IPS-18c (cell line): ENCODE measurements around the gene FAM47B.

Experiments used
- H3K4me3 ChIP-seq: 2 replicates; pipeline ENCODE4 v1.7.0; 2013; ENCODE audit warnings: low read depth, mild to moderate bottlenecking, low read length, moderate library complexity; ENCODE audit not compliant: insufficient read depth
- H3K9me3 ChIP-seq: one replicate; pipeline ENCODE4 v1.6.1; 2013; ENCODE audit warnings: mild to moderate bottlenecking, low read length, moderate library complexity; ENCODE audit not compliant: control insufficient read depth, insufficient read depth

The FAM47B gene

DNA sequence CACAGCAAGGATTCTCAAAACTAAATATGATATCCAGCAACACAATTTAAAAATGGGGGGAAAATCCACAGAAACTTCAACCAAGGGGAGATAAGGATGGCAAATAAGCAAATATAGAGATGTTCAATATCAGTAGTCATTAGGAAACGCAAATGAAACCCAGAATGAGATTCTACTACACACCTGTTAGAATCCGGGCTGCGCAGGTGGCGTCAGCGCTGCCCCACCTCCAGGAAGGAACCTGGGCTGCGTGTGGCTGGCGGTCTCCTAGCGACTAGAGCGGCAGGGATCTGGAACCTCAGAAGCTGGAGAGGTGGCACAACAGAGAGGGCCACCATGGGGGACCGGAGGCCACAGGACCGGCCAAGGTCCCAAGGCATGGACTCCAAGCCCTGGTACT, at the start of gene FAM47B:
TSS of gene FAM47B (plus strand) at position 301 of the 400 bp plus-strand sequence. CDS start at position 337, 36 bp downstream.
- H3K9me3 ChIP-seq, result no peaks in the 10 kb centered on the region
- H3K4me3 ChIP-seq, result no peak within 1 kb of the TSS

- Histone ChIP-seq H3K9me3 (no peaks in the 10 kb centered on the region), H3K4me3 (no peak overlapping the region)
Measured at GRCh38 chrX:34893741-34894140, 48.9 kb upstream of the FAM47B start.

DNA sequence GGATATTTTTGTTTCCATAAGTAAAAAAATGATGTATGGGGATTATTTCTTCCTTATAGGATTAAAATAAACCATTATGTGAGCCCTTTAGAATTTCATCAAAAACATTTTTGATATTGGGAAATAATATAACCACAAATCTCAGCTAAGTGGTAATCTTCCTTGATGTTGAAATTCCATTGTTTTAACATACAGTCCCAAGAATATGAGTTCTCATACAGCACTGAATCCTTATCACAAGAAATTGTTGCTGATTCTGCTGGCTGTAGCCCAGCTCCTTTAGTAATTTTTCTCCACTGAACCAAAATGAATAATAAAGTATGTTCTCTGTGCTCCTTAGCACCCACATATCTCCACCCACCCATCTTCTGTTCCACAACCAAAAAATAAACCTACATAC, 41.9 kb upstream of the FAM47B start:
- Histone ChIP-seq H3K4me3 (no peak overlapping the region), H3K9me3 (no peaks in the 10 kb centered on the region)

DNA sequence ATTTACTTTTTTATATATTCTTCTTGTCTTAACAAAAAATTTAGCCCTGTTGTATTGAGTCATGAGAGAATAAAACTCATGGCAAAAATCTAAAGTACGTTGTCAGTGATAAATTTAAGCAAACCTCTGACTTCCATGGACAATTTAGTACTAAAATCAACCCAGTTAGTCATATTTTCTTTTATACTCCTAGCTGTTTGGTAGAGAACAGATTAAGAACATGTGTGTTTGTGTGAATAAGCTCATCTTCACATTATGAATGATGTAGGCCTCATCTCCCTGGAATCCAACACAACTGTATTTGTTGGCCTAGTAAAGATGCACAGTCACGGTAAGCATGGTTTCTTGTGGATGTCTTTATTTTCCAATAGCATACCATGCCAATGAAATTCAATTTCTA, 40.8 kb upstream of the FAM47B start:
- no peak overlapping the region for H3K4me3 ChIP-seq
- no peaks in the 10 kb centered on the region for H3K9me3 ChIP-seq

DNA sequence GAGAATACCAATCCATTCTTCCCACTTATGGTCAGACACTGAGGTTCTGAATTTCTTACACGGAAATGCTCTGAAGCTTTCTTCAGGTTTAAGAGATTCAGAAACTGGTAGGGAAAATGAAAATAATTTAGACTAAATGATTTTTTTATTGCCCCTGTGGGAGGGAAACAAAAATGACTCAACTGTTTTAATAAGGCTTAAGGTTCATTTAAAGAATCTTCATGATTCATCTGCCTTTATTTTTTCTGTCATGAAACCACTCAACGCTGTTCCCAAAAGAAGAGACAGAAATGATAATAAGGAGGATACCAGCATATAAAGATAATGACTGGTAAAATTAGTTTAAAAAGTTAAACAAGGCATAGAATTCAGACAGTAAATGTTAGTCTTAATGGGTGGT, 39.3 kb upstream of the FAM47B start:
- H3K9me3 ChIP-seq, result no peaks in the 10 kb centered on the region
- H3K4me3 ChIP-seq, result no peak overlapping the region

DNA sequence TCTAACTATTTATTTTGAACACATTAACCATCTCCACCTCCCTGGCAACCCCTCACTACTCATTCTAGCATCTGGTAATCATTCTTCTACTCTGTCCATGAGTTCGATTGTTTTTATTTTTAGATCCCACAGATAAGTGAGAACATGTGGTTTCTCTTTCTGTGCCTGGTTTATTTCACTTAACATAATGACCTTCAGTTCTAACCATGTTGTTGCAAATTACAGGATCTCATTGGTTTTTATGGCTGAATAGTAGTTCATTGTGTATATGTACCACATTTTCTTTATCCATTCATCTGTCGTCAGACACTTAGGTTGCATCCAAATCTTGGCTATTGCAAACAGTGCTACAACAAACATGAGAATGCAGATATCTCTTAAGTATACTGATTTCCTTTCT, 33.4 kb upstream of the FAM47B start:
- no peak overlapping the region for H3K4me3 ChIP-seq
- H3K9me3 ChIP-seq, result no peaks in the 10 kb centered on the region

DNA sequence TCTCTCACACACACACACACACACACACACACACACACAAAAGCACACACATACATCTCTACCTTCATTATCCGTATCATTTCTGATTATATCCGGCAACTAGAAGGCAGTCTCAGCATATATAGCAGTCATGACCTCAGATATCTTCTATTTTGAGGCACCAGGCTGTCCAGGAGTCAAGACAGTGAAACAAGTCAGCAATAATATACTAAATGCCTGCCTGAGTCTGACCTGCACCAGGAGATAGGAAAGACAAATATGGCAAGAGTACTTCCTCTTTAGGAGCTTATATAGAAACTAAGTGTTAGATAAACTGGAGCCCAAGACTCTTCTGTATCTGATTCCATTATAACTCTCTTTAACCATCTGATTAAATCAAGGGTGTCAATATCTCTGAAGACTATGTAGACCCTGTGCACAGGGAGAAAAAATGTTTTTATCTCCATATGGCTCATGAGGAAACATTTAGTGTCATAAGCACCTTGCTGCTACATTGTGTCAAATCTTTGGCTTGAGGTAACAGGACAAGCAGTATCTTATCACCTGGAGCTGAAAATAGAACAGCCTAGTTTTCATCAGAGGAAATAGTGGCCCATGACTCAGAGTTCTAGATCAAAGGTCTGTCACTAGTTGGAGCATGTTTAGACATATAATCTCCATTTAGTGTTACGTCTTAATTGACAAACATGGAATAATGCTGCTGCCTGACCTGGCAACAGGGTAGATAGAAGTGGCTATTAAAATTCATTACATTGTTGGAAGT, 27.0 kb upstream of the FAM47B start:
- no peak overlapping the region for H3K4me3 ChIP-seq
- no peaks in the 10 kb centered on the region for H3K9me3 ChIP-seq

- H3K4me3 ChIP-seq, result no peak overlapping the region
- no peaks in the 10 kb centered on the region for H3K9me3 ChIP-seq
Measured at GRCh38 chrX:34917146-34917545, 25.4 kb upstream of the FAM47B start.

- no peak overlapping the region for H3K4me3 ChIP-seq
- H3K9me3 ChIP-seq, result no peaks in the 10 kb centered on the region
Measured at GRCh38 chrX:34918091-34918736, 24.4 kb upstream of the FAM47B start.

GRCh38 chrX:34918856-34919255, 23.7 kb upstream of the FAM47B start:
- Histone ChIP-seq H3K9me3 (no peaks in the 10 kb centered on the region), H3K4me3 (no peak overlapping the region)

DNA sequence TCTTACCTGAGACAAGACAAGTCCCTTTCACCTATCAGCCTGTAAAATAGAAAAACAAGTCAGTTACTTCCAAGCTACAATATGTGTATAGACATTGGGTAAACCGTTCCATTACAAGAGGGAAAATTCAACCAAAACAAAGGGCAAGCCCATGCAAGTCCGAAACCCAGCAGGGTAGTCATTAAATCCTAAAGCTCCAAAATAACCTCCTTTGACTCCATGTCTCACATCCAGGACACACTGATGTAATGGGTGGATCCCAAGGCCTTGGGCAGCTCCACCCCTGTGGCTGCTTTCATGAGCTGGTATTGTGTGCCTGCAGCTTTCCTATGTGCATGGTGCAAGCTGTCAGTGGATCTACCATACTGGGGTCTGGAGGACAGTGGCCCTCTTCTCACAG, 14.7 kb upstream of the FAM47B start:
- Histone ChIP-seq H3K4me3 (no peak overlapping the region), H3K9me3 (no peaks in the 10 kb centered on the region)

DNA sequence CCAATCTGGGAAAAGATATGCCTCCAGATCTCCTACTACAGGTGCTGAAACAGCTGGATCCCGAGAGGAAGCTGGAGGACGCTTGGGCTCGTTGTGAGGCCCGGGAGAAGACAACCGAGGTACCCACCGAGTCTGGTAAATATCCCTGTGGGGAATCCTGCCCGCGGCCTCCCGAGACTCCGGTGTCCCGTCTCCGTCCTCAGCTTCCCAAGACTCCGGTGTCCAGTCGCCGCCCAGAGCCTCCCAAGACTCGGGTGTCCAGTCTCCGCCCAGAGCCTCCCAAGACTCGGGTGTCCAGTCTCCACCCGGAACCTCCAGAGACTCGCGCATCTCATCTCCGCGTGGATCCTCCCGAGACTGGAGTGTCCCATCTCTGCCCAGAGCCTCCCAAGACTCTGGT, 639 bp downstream of the FAM47B start:
- Histone ChIP-seq H3K4me3 (no peak overlapping the region), H3K9me3 (no peaks in the 10 kb centered on the region)

DNA sequence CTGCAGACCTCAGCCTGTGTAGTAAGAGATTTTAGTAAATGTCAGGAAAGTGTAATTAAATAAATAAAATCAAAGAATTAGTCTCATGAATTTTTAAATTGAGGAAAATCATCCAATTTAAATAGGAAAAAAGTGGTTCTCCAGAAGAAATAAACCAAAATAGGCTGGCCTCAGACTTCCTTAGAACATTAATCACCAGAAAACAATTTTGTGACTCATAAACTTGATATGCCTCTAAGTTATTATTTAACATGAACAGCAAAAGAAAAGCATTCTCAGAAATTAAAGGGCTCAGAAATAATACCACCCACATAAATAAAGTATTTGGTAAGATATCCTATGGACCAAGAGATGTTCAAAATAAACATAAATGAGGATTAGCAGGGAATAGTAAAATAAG, 14.3 kb downstream of the FAM47B start:
- Histone ChIP-seq H3K9me3 (no peaks in the 10 kb centered on the region), H3K4me3 (no peak overlapping the region)

- no peak overlapping the region for H3K4me3 ChIP-seq
Measured at GRCh38 chrX:34961662-34962061, 19.1 kb downstream of the FAM47B start.

DNA sequence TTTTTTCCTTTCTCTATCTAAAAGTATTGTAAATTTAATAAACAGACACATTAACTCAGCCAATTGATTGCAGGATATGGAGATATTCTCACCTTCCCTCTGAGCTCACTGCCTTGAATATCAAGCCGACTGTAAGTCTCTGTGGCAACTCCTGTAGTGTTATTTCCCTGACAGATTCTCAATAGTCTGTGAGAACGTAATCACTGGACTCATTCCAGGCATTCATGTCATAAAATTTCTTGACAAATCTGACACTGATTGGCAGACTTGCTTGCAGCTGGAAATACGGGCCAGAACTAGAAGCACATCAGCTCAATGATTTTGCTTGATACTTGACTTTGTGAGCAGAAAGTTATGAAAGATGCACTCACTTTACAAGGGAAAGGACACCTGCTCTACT, 29.6 kb downstream of the FAM47B start:
- Histone ChIP-seq H3K4me3 (no peak overlapping the region), H3K9me3 (no peaks in the 10 kb centered on the region)

More at GRCh38 chrX:34961662-34962061, 19.1 kb downstream of the FAM47B start:
- no peaks in the 10 kb centered on the region for H3K9me3 ChIP-seq

GRCh38 chrX:34978171-34978570, 35.6 kb downstream of the FAM47B start:
- Histone ChIP-seq H3K9me3 (no peaks in the 10 kb centered on the region), H3K4me3 (no peak overlapping the region)

- H3K9me3 ChIP-seq, result no peaks in the 10 kb centered on the region
Measured at GRCh38 chrX:34987646-34988045, 45.0 kb downstream of the FAM47B start.

More at GRCh38 chrX:34987646-34988045, 45.0 kb downstream of the FAM47B start:
- no peak overlapping the region for H3K4me3 ChIP-seq
